HepG2 (cell line): ENCODE data around the gene AUTS2. TPM values are rescaled to one million over a fixed set of nuclear protein-coding genes. Genes with fewer than 3 reads are reported as not detected.

Experiments
- ATAC-seq: fragments of 200-7000 bp; cut with Tn5 transposase; 3 replicates; pipeline ENCODE4 v1.9.1; 2020; ENCODE audit warnings: mild to moderate bottlenecking, moderate library complexity
- BruUV-seq: library from RNA; stranded (reverse); fragments of 400-500 nt; replicated peaks from 2 replicates; lab custom pipeline; 2021; lab: Mats Ljungman, UMichigan
- CTCF ChIA-PET: fragments of 300-600 bp; formaldehyde crosslinking; extraction: SDS; loops from one replicate; lab custom pipeline; 2021; ENCODE audit warnings: low total read pairs, inconsistent platforms, low intra/inter-chr PET ratio; lab: Yijun Ruan, JAX
- POLR2A ChIA-PET: fragments of 350-600 bp; sonication (Branson Sonifier 250); formaldehyde crosslinking; loops from one replicate; lab custom pipeline; 2020; ENCODE audit warnings: antibody characterized with exemption, inconsistent platforms; lab: Yijun Ruan, JAX
- DNase-seq: peaks from one replicate; pipeline ENCODE4 v3.0.0-alpha.2; 2015; ENCODE audit warnings: low spot score
- FAIRE-seq: peaks from 3 replicates; lab custom pipeline; 2011; peaks lifted over from hg19 to GRCh38; lab: Jason Lieb, UNC
- H2AFZ ChIP-seq: one replicate; pipeline ENCODE4 v1.6.1; 2011; ENCODE audit warnings: low read length, inconsistent platforms
- H3K27ac ChIP-seq: fragments of 300-600 bp; 3 replicates; pipeline ENCODE4 v1.8.0; 2011; ENCODE audit warnings: mixed run types, mild to moderate bottlenecking, mixed read lengths, low read length, inconsistent platforms; ENCODE audit not compliant: insufficient read depth; ENCODE audit errors: extremely low read length
- H3K27me3 ChIP-seq, 2 experiments: fragments of 200-600 bp in 1 of 2; 2 replicates in 1 of 2; 3 replicates in 1 of 2; pipeline versions ENCODE4 v1.6.0 to v1.8.0; 2011; ENCODE audit warnings: low read length in 2 of 2, mild to moderate bottlenecking in 2 of 2, moderate library complexity in 2 of 2, inconsistent platforms in 1 of 2; ENCODE audit not compliant: insufficient read depth in 2 of 2, control insufficient read depth in 1 of 2
- H3K36me3 ChIP-seq, 2 experiments: fragments of 200-600 bp in 1 of 2; replicated peaks in 1 of 2; 2 replicates in 1 of 2; 3 replicates in 1 of 2; pipeline versions ENCODE4 v1.5.1 to v1.8.0; 2011; ENCODE audit warnings: low read length in 2 of 2, inconsistent platforms in 1 of 2; ENCODE audit not compliant: insufficient read depth in 2 of 2, control insufficient read depth in 1 of 2
- H3K4me1 ChIP-seq: 2 replicates; pipeline ENCODE4 v1.5.1; 2012; ENCODE audit warnings: low read length, inconsistent platforms; ENCODE audit not compliant: insufficient read depth
- H3K4me2 ChIP-seq: 2 replicates; pipeline ENCODE4 v1.6.0; 2011; ENCODE audit warnings: low read depth, low read length, inconsistent platforms
- H3K4me3 ChIP-seq, 3 experiments: fragments of 200-600 bp in 1 of 3; sonication (generic), shearing (Covaris generic) in 1 of 3; replicated peaks in 1 of 3; 2 replicates each; pipeline ENCODE4 v1.5.1; 2011 to 2016; ENCODE audit warnings: low read length in 3 of 3, inconsistent platforms in 2 of 3, low read depth in 2 of 3, mild to moderate bottlenecking in 2 of 3, control low read depth in 1 of 3, mixed read lengths in 1 of 3; ENCODE audit not compliant: insufficient read depth in 1 of 3
- H3K79me2 ChIP-seq: one replicate; pipeline ENCODE4 v1.6.1; 2011; ENCODE audit warnings: low read length, inconsistent platforms; ENCODE audit not compliant: insufficient read depth
- H3K9ac ChIP-seq: 2 replicates; pipeline ENCODE4 v1.6.0; 2011; ENCODE audit warnings: mild to moderate bottlenecking, low read depth, low read length, inconsistent platforms; ENCODE audit not compliant: insufficient read depth
- H3K9me3 ChIP-seq: 2 replicates; pipeline ENCODE4 v1.5.1; 2012; ENCODE audit warnings: mild to moderate bottlenecking, low read length
- H4K20me1 ChIP-seq: 2 replicates; pipeline ENCODE4 v1.6.0; 2011; ENCODE audit warnings: inconsistent platforms, mild to moderate bottlenecking, low read length, moderate library complexity; ENCODE audit not compliant: insufficient read depth
- MTERF4 ChIP-seq: sonication (generic); formaldehyde crosslinking; IDR thresholded peaks from 2 replicates; pipeline ENCODE4 v1.8.0; 2023; ENCODE audit warnings: mild to moderate bottlenecking, missing genetic modification reagents
- PHB2 ChIP-seq: fragments of 450-650 bp; IDR thresholded peaks from 2 replicates; pipeline ENCODE4 v1.6.1; 2018; ENCODE audit not compliant: partially characterized antibody
- RARA ChIP-seq: IDR thresholded peaks from 2 replicates; pipeline ENCODE4 v1.6.1; 2016; ENCODE audit warnings: missing genetic modification reagents, missing compliant biosample characterization
- RFX1 ChIP-seq: fragments of 450-650 bp; IDR thresholded peaks from 2 replicates; pipeline ENCODE4 v1.6.1; 2017
- WIZ ChIP-seq: sonication (generic); formaldehyde crosslinking; IDR thresholded peaks from 2 replicates; pipeline ENCODE4 v1.5.1; 2020; ENCODE audit warnings: mild to moderate bottlenecking, missing genetic modification reagents
- ZBTB20 ChIP-seq: sonication (generic); formaldehyde crosslinking; IDR thresholded peaks from 2 replicates; pipeline ENCODE4 v1.8.1; 2023; ENCODE audit warnings: missing genetic modification reagents, low read depth, mild to moderate bottlenecking, borderline replicate concordance
- ZNF34 ChIP-seq: sonication (generic); formaldehyde crosslinking; IDR thresholded peaks from 2 replicates; pipeline ENCODE4 v1.4.0; 2020; ENCODE audit warnings: mild to moderate bottlenecking, missing genetic modification reagents, borderline replicate concordance
- ZNF451 ChIP-seq: sonication (generic); formaldehyde crosslinking; IDR thresholded peaks from 2 replicates; pipeline ENCODE4 v1.5.0; 2020; ENCODE audit warnings: mild to moderate bottlenecking, missing genetic modification reagents
- ZNF605 ChIP-seq: sonication (generic); formaldehyde crosslinking; IDR thresholded peaks from 2 replicates; pipeline ENCODE4 v1.8.0; 2022; ENCODE audit warnings: mild to moderate bottlenecking, missing genetic modification reagents
- ZNF607 ChIP-seq: sonication (generic); formaldehyde crosslinking; IDR thresholded peaks from 2 replicates; pipeline ENCODE4 v1.5.1; 2020; ENCODE audit warnings: missing genetic modification reagents, mild to moderate bottlenecking, borderline replicate concordance
- ZSCAN22 ChIP-seq: sonication (generic); formaldehyde crosslinking; IDR thresholded peaks from 2 replicates; pipeline ENCODE4 v1.4.0; 2020; ENCODE audit warnings: mild to moderate bottlenecking, missing genetic modification reagents
- WGBS: methylation state at CpG from one replicate; pipeline ENCODE4 v1.1.6; 2017; ENCODE audit warnings: low lambda C conversion rate; 5-methylcytosine and 5-hydroxymethylcytosine counted together
- in situ Hi-C: cut with HindIII; loops from 2 replicates; pipeline ENCODE4 v1.10.0; 2017; ENCODE audit warnings: low pct_unique_long_range_greater_than_20kb; ENCODE audit not compliant: extremely low pct_ligation_motif_present
- intact Hi-C: fragments of 100-400 bp; cut with micrococcal nuclease; formaldehyde crosslinking; loops from one replicate; pipeline ENCODE4 v1.10.0; 2022; ENCODE audit not compliant: unreplicated experiment
- polyA plus RNA-seq, 8 experiments: library from polyadenylated mRNA; depleted of rRNA in 3 of 8; stranded (reverse) in 7 of 8; unstranded in 1 of 8; fragments of >200 nt; fragmentation: Illumina TruSeq in 4 of 8; extraction: Trizol in 4 of 8; gene quantifications; 2 replicates each; pipeline versions ENCODE4 v1.2.1 to v1.2.3, GENCODE V29; 2011 to 2016; ENCODE audit warnings: low read depth in 4 of 8, missing spikeins in 1 of 8, mixed read lengths in 1 of 8; ENCODE audit not compliant: insufficient read depth in 1 of 8
- total RNA-seq, 5 experiments: library from RNA; depleted of rRNA; stranded (reverse); fragments of >200 nt; fragmentation: Illumina TruSeq; extraction: Trizol; gene quantifications; 2 replicates each; pipeline ENCODE4 v1.2.3, GENCODE V29; 2016; ENCODE audit warnings: low read depth in 1 of 5
- TF ChIP-seq, protein P1 (sequence below): sonication (generic); formaldehyde crosslinking; IDR thresholded peaks from 2 replicates; pipeline ENCODE4 v1.4.0; 2020; ENCODE audit warnings: missing genetic modification reagents
- TF ChIP-seq, protein P2 (sequence below): sonication (generic); formaldehyde crosslinking; IDR thresholded peaks from 2 replicates; pipeline ENCODE4 v1.5.0; 2020; ENCODE audit warnings: missing genetic modification reagents

The AUTS2 gene
- total and polyA plus RNA-seq, 2 of the 13 experiments (the other 11 are each of a cell fraction or from before 2014, with no cell fraction given): 0.38 TPM; not detected in 1

- TF ChIP-seq RFX1: no peak
- TF ChIP-seq, protein P1, sequence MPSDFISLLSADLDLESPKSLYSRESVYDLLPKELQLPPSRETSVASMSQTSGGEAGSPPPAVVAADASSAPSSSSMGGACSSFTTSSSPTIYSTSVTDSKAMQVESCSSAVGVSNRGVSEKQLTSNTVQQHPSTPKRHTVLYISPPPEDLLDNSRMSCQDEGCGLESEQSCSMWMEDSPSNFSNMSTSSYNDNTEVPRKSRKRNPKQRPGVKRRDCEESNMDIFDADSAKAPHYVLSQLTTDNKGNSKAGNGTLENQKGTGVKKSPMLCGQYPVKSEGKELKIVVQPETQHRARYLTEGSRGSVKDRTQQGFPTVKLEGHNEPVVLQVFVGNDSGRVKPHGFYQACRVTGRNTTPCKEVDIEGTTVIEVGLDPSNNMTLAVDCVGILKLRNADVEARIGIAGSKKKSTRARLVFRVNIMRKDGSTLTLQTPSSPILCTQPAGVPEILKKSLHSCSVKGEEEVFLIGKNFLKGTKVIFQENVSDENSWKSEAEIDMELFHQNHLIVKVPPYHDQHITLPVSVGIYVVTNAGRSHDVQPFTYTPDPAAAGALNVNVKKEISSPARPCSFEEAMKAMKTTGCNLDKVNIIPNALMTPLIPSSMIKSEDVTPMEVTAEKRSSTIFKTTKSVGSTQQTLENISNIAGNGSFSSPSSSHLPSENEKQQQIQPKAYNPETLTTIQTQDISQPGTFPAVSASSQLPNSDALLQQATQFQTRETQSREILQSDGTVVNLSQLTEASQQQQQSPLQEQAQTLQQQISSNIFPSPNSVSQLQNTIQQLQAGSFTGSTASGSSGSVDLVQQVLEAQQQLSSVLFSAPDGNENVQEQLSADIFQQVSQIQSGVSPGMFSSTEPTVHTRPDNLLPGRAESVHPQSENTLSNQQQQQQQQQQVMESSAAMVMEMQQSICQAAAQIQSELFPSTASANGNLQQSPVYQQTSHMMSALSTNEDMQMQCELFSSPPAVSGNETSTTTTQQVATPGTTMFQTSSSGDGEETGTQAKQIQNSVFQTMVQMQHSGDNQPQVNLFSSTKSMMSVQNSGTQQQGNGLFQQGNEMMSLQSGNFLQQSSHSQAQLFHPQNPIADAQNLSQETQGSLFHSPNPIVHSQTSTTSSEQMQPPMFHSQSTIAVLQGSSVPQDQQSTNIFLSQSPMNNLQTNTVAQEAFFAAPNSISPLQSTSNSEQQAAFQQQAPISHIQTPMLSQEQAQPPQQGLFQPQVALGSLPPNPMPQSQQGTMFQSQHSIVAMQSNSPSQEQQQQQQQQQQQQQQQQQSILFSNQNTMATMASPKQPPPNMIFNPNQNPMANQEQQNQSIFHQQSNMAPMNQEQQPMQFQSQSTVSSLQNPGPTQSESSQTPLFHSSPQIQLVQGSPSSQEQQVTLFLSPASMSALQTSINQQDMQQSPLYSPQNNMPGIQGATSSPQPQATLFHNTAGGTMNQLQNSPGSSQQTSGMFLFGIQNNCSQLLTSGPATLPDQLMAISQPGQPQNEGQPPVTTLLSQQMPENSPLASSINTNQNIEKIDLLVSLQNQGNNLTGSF (CRISPR knock-in tag): no peak
- no peak for TF ChIP-seq ZNF34 (CRISPR knock-in tag)
- no peak for TF ChIP-seq RARA (CRISPR knock-in tag)
- TF ChIP-seq WIZ (CRISPR knock-in tag): no peak
- TF ChIP-seq, protein P2, sequence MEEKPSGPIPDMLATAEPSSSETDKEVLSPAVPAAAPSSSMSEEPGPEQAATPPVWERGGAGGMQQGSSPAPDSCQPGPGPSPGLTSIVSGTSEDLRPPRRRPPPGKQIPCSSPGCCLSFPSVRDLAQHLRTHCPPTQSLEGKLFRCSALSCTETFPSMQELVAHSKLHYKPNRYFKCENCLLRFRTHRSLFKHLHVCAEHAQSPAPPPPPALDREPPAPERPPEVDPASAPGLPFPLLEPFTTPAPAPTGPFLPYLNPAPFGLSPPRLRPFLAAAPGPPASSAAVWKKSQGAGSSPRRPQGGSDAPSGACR (CRISPR knock-in tag): no peak
- no peak for TF ChIP-seq ZNF607
- TF ChIP-seq ZBTB20 (CRISPR knock-in tag): no peak
- TF ChIP-seq ZNF451: no peak
- no peak for TF ChIP-seq PHB2
- no peak for TF ChIP-seq ZSCAN22 (CRISPR knock-in tag)
- TF ChIP-seq MTERF4 (CRISPR knock-in tag): no peak
- no peak for TF ChIP-seq ZNF605 (CRISPR knock-in tag)
- Histone ChIP-seq H3K36me3 (no peaks in the 10 kb centered on the region), H3K4me3 (no peak overlapping the region), H3K79me2 (no peaks in the 10 kb centered on the region), H3K9ac (no peak overlapping the region), H3K9me3 (no peaks in the 10 kb centered on the region), H3K4me2 (no peak overlapping the region), H4K20me1 (no peaks in the 10 kb centered on the region), H3K4me1 (no peaks in the 10 kb centered on the region), H3K27me3 (no peaks in the 10 kb centered on the region), H2AFZ (no peak overlapping the region), H3K27ac (no peak overlapping the region)
- ATAC-seq (no peak), DNase-seq (no peak), FAIRE-seq (no peak)
- POLR2A ChIA-PET: no interaction called here
- CTCF ChIA-PET: no interaction called here
- BruUV-seq: no TSS peak
- intact Hi-C loops (no loop called here), in situ Hi-C loops (no loop called here)
- 0% methylated on average over 1 of the region's 3 CpGs for WGBS
Measured at GRCh38 chr7:70017357-70017756, 419.1 kb downstream of the AUTS2 start.
